HAP-1 (cell line): ENCODE data around the gene TRIM9.

Experiments used
- DNase-seq, 2 experiments: peaks; one replicate each; pipeline ENCODE4 v3.0.0-alpha.2; 2016 to 2020; ENCODE audit warnings: low spot score in 2 of 2
- H3K27me3 ChIP-seq: fragments of 250-450 bp; sonication (Bioruptor Pico); 2 replicates; pipeline ENCODE4 v1.5.1; 2020; ENCODE audit warnings: low read depth, mild to moderate bottlenecking, moderate library complexity
- H3K36me3 ChIP-seq: fragments of 250-450 bp; sonication (Bioruptor Pico); replicated peaks from 2 replicates; pipeline ENCODE4 v1.5.1; 2020; ENCODE audit warnings: mild to moderate bottlenecking
- H3K4me1 ChIP-seq: fragments of 250-450 bp; sonication (Bioruptor Pico); 2 replicates; pipeline ENCODE4 v1.5.1; 2020; ENCODE audit warnings: mild to moderate bottlenecking
- H3K4me3 ChIP-seq: fragments of 250-450 bp; sonication (Bioruptor Pico); 2 replicates; pipeline ENCODE4 v1.5.1; 2020; ENCODE audit warnings: mild to moderate bottlenecking, moderate library complexity
- H3K9me3 ChIP-seq: fragments of 250-450 bp; sonication (Bioruptor Pico); 2 replicates; pipeline ENCODE4 v1.5.1; 2020; ENCODE audit warnings: mild to moderate bottlenecking, moderate library complexity
- in situ Hi-C: fragments of 300-500 bp; cut with MboI; formaldehyde crosslinking; loops from 3 replicates; pipeline ENCODE4 v1.14.3; 2020; ENCODE audit warnings: low sequenced_read_pairs, inconsistent platforms, mixed read lengths

The TRIM9 gene

GRCh38 chr14:51084507-51084906, 10.4 kb downstream of the TRIM9 start:
- DNase-seq, result no peak
- H3K4me3 ChIP-seq, result no peak overlapping the region
- in situ Hi-C loops, result no loop called here
- no peaks in the 10 kb centered on the region for H3K9me3 ChIP-seq
- H3K4me1 ChIP-seq, result peaks cover 34% of the 10 kb centered on the region
- no peaks in the 10 kb centered on the region; the same call in 1 of the 2 replicates for H3K36me3 ChIP-seq
- H3K27me3 ChIP-seq, result no peaks in the 10 kb centered on the region

- H3K27me3 ChIP-seq, result no peaks in the 10 kb centered on the region
- no peak overlapping the region for H3K4me3 ChIP-seq
- no peaks in the 10 kb centered on the region; the same call in 1 of the 2 replicates for H3K36me3 ChIP-seq
- peaks cover 33% of the 10 kb centered on the region for H3K4me1 ChIP-seq
- no peak for DNase-seq
- in situ Hi-C loops, result no loop called here
- no peaks in the 10 kb centered on the region for H3K9me3 ChIP-seq
These were observed 12.6 kb downstream of the TRIM9 start for GRCh38 chr14:51082349-51082748.

GRCh38 chr14:51081712-51082111, 13.2 kb downstream of the TRIM9 start:
- Histone ChIP-seq H3K4me3 (no peak overlapping the region), H3K27me3 (no peaks in the 10 kb centered on the region), H3K4me1 (peaks cover 33% of the 10 kb centered on the region), H3K9me3 (no peaks in the 10 kb centered on the region), H3K36me3 (no peaks in the 10 kb centered on the region; the same call in 1 of the 2 replicates)
- DNase-seq, result no peak
- in situ Hi-C loops, result no loop called here

- no peak for DNase-seq
- no peak overlapping the region for H3K4me3 ChIP-seq
- H3K4me1 ChIP-seq, result peaks cover 33% of the 10 kb centered on the region
- H3K36me3 ChIP-seq, result no peaks in the 10 kb centered on the region; the same call in 1 of the 2 replicates
- H3K9me3 ChIP-seq, result no peaks in the 10 kb centered on the region
- in situ Hi-C loops, result no loop called here
- no peaks in the 10 kb centered on the region for H3K27me3 ChIP-seq
These were observed 13.7 kb downstream of the TRIM9 start for GRCh38 chr14:51081209-51081608.

- Histone ChIP-seq H3K4me3 (no peak overlapping the region), H3K36me3 (no peaks in the 10 kb centered on the region; the same call in 1 of the 2 replicates), H3K9me3 (no peaks in the 10 kb centered on the region), H3K27me3 (no peaks in the 10 kb centered on the region), H3K4me1 (peaks cover 31% of the 10 kb centered on the region)
- DNase-seq, result no peak
- in situ Hi-C loops, result no loop called here
These were observed 14.3 kb downstream of the TRIM9 start for GRCh38 chr14:51080645-51081044.

- Histone ChIP-seq H3K27me3 (no peaks in the 10 kb centered on the region), H3K36me3 (no peaks in the 10 kb centered on the region; the same call in 1 of the 2 replicates), H3K4me1 (peaks cover 28% of the 10 kb centered on the region), H3K9me3 (no peaks in the 10 kb centered on the region), H3K4me3 (no peak overlapping the region)
- in situ Hi-C loops, result no loop called here
- no peak for DNase-seq
These were observed 15.4 kb downstream of the TRIM9 start for GRCh38 chr14:51079489-51079888.

- H3K4me3 ChIP-seq, result no peak overlapping the region
- DNase-seq, result no peak
- in situ Hi-C loops, result no loop called here
- no peaks in the 10 kb centered on the region; the same call in 1 of the 2 replicates for H3K36me3 ChIP-seq
- H3K9me3 ChIP-seq, result no peaks in the 10 kb centered on the region
- peaks cover 28% of the 10 kb centered on the region for H3K4me1 ChIP-seq
- no peaks in the 10 kb centered on the region for H3K27me3 ChIP-seq
These were observed 15.8 kb downstream of the TRIM9 start for GRCh38 chr14:51079085-51079484.

- no peaks in the 10 kb centered on the region for H3K9me3 ChIP-seq
- in situ Hi-C loops, result no loop called here
- H3K4me1 ChIP-seq, result peaks cover 12% of the 10 kb centered on the region
- H3K4me3 ChIP-seq, result no peak overlapping the region
- no peak for DNase-seq
- no peaks in the 10 kb centered on the region; the same call in 1 of the 2 replicates for H3K36me3 ChIP-seq
- no peaks in the 10 kb centered on the region for H3K27me3 ChIP-seq
These were observed 20.1 kb downstream of the TRIM9 start for GRCh38 chr14:51074701-51075385.

- DNase-seq, result no peak
- no peaks in the 10 kb centered on the region; the same call in 1 of the 2 replicates for H3K36me3 ChIP-seq
- in situ Hi-C loops, result no loop called here
- H3K4me1 ChIP-seq, result 0 out of 2 replicates have a peak, but pooled peaks cover 2% of the 10 kb centered on the region
- H3K27me3 ChIP-seq, result no peaks in the 10 kb centered on the region
- no peak overlapping the region for H3K4me3 ChIP-seq
- no peaks in the 10 kb centered on the region for H3K9me3 ChIP-seq
These were observed 21.2 kb downstream of the TRIM9 start for GRCh38 chr14:51073731-51074130.

- H3K9me3 ChIP-seq, result no peaks in the 10 kb centered on the region
- in situ Hi-C loops, result no loop called here
- DNase-seq, result no peak
- no peak overlapping the region for H3K4me3 ChIP-seq
- H3K36me3 ChIP-seq, result no peaks in the 10 kb centered on the region; the same call in 1 of the 2 replicates
- no peaks in the 10 kb centered on the region for H3K27me3 ChIP-seq
- H3K4me1 ChIP-seq, result 0 out of 2 replicates have a peak, but pooled peaks cover 2% of the 10 kb centered on the region
These were observed 21.9 kb downstream of the TRIM9 start for GRCh38 chr14:51072976-51073375.

GRCh38 chr14:51071857-51072256, 23.0 kb downstream of the TRIM9 start:
- in situ Hi-C loops, result no loop called here
- H3K36me3 ChIP-seq, result no peaks in the 10 kb centered on the region; the same call in 1 of the 2 replicates
- H3K4me3 ChIP-seq, result no peak overlapping the region
- H3K27me3 ChIP-seq, result no peaks in the 10 kb centered on the region
- H3K4me1 ChIP-seq, result no peaks in the 10 kb centered on the region
- DNase-seq, result no peak
- no peaks in the 10 kb centered on the region for H3K9me3 ChIP-seq

- H3K9me3 ChIP-seq, result no peaks in the 10 kb centered on the region
- no peak for DNase-seq
- no peaks in the 10 kb centered on the region for H3K4me1 ChIP-seq
- no peak overlapping the region for H3K4me3 ChIP-seq
- no peaks in the 10 kb centered on the region; the same call in 1 of the 2 replicates for H3K36me3 ChIP-seq
- in situ Hi-C loops, result no loop called here
- H3K27me3 ChIP-seq, result no peaks in the 10 kb centered on the region
These were observed 24.2 kb downstream of the TRIM9 start for GRCh38 chr14:51070726-51071125.

- Histone ChIP-seq H3K36me3 (no peaks in the 10 kb centered on the region; the same call in 1 of the 2 replicates), H3K27me3 (no peaks in the 10 kb centered on the region), H3K4me3 (no peak overlapping the region), H3K9me3 (no peaks in the 10 kb centered on the region), H3K4me1 (no peaks in the 10 kb centered on the region)
- in situ Hi-C loops, result no loop called here
- no peak for DNase-seq
These were observed 25.9 kb downstream of the TRIM9 start for GRCh38 chr14:51069055-51069454.

- Histone ChIP-seq H3K9me3 (no peaks in the 10 kb centered on the region), H3K27me3 (no peaks in the 10 kb centered on the region), H3K4me1 (no peaks in the 10 kb centered on the region), H3K4me3 (no peak overlapping the region), H3K36me3 (no peaks in the 10 kb centered on the region; the same call in 1 of the 2 replicates)
- no peak for DNase-seq
- in situ Hi-C loops, result no loop called here
These were observed 26.6 kb downstream of the TRIM9 start for GRCh38 chr14:51068268-51068667.
